VCaP (cell line): ENCODE measurements around the gene TXNDC12.

Experiments
- H3K27ac ChIP-seq: fragments of 450-650 bp; 2 replicates; pipeline ENCODE4 v1.5.1; 2017
- CTCF ChIP-seq: fragments of 450-650 bp; conservative IDR thresholded peaks from 2 replicates; pipeline ENCODE4 v1.5.1; 2017; ENCODE audit warnings: mild to moderate bottlenecking, moderate library complexity

The TXNDC12 gene

GRCh38 chr1:52037909-52038308 lies 17.1 kb downstream of the TXNDC12 start:
- TF ChIP-seq CTCF: no peak
- H3K27ac ChIP-seq: no peak overlapping the region

GRCh38 chr1:52037402-52037814 lies 17.6 kb downstream of the TXNDC12 start:
- H3K27ac ChIP-seq: no peak overlapping the region
- no peak for TF ChIP-seq CTCF

GRCh38 chr1:52034050-52034384 lies 21.0 kb downstream of the TXNDC12 start:
- peak overlapping the region; percentile 91 for H3K27ac ChIP-seq
- no peak for TF ChIP-seq CTCF

GRCh38 chr1:52033190-52034049 lies 21.6 kb downstream of the TXNDC12 start, which contains the start of gene KTI12:
KTI12 (minus strand) TSS chr1:52033810; CDS start chr1:52033761, 49 bp downstream.
- H3K27ac ChIP-seq: peak within 1 kb of the TSS; percentile 91
- TF ChIP-seq CTCF: no peak

GRCh38 chr1:52032785-52033131 lies 22.2 kb downstream of the TXNDC12 start:
- H3K27ac ChIP-seq: peak overlapping the region; percentile 91
- no peak for TF ChIP-seq CTCF

GRCh38 chr1:52032124-52032784 lies 22.7 kb downstream of the TXNDC12 start:
- H3K27ac ChIP-seq: peak overlapping the region; percentile 91
- no peak for TF ChIP-seq CTCF

GRCh38 chr1:52028839-52029238 lies 26.2 kb downstream of the TXNDC12 start:
- H3K27ac ChIP-seq: peak overlapping the region; percentile 86

- H3K27ac ChIP-seq: peak overlapping the region; percentile 86
- no peak for TF ChIP-seq CTCF
These were observed 26.7 kb downstream of the TXNDC12 start for GRCh38 chr1:52028328-52028727.
